Nephron (organoid): ENCODE measurements around the gene DENND1A.

Experiments
- H3K27ac Mint-ChIP-seq, 3 experiments: 2 replicates each; pipeline ENCODE4 v1.8.0; 2020; ENCODE audit warnings: mixed read lengths in 3 of 3, mild to moderate bottlenecking in 2 of 3, moderate library complexity in 1 of 3
- H3K27me3 Mint-ChIP-seq: 2 replicates; pipeline ENCODE4 v1.8.0; 2021; ENCODE audit warnings: low read depth, mild to moderate bottlenecking, moderate library complexity, mixed read lengths
- H3K36me3 Mint-ChIP-seq: 2 replicates; pipeline ENCODE4 v1.8.0; 2020; ENCODE audit warnings: low read depth, mixed read lengths
- H3K4me1 Mint-ChIP-seq: 2 replicates; pipeline ENCODE4 v1.8.0; 2020; ENCODE audit warnings: mixed read lengths
- H3K4me3 Mint-ChIP-seq, 3 experiments: 2 replicates each; pipeline ENCODE4 v1.8.0; 2020; ENCODE audit warnings: mild to moderate bottlenecking in 3 of 3, mixed read lengths in 3 of 3, moderate library complexity in 2 of 3
- H3K9me3 Mint-ChIP-seq: 2 replicates; pipeline ENCODE4 v1.8.0; 2020; ENCODE audit warnings: mixed read lengths
- CTCF ChIP-seq, 3 experiments: fragments of 200-600 bp; sonication (generic); IDR thresholded peaks; one replicate each; pipeline ENCODE4 v1.5.0; 2021; ENCODE audit warnings: antibody characterized with exemption in 3 of 3; ENCODE audit not compliant: unreplicated experiment in 3 of 3

Gene DENND1A

GRCh38 chr9:123465304-123465703 lies 464.6 kb downstream of the DENND1A start:
- TF ChIP-seq CTCF (IDR thresholded peaks at IDR 0.05; ENCODE audit: unreplicated experiment in 3 of 3), result no peak
- H3K36me3 Mint-ChIP-seq, result no peaks in the 10 kb centered on the region
- H3K27ac Mint-ChIP-seq, result no peak overlapping the region
- no peaks in the 10 kb centered on the region for H3K9me3 Mint-ChIP-seq
- no peak overlapping the region for H3K4me3 Mint-ChIP-seq
- H3K27me3 Mint-ChIP-seq, result no peaks in the 10 kb centered on the region
- peaks cover 28% of the 10 kb centered on the region for H3K4me1 Mint-ChIP-seq

- no peak for TF ChIP-seq CTCF (IDR thresholded peaks at IDR 0.05; ENCODE audit: unreplicated experiment in 3 of 3)
- Mint-ChIP-seq H3K4me3 (no peak overlapping the region), H3K4me1 (peaks cover 25% of the 10 kb centered on the region), H3K9me3 (no peaks in the 10 kb centered on the region), H3K27me3 (no peaks in the 10 kb centered on the region), H3K27ac (no peak overlapping the region), H3K36me3 (no peaks in the 10 kb centered on the region)
These were observed 469.8 kb downstream of the DENND1A start for GRCh38 chr9:123460091-123460490.

- Mint-ChIP-seq H3K27ac (peak overlapping the region in 1 of 3 experiments; percentile 1), H3K4me3 (no peak overlapping the region), H3K4me1 (peaks cover 43% of the 10 kb centered on the region), H3K27me3 (no peaks in the 10 kb centered on the region), H3K36me3 (peaks cover 3% of the 10 kb centered on the region), H3K9me3 (no peaks in the 10 kb centered on the region)
- no peak for TF ChIP-seq CTCF (IDR thresholded peaks at IDR 0.05; ENCODE audit: unreplicated experiment in 3 of 3)
These were observed 472.3 kb downstream of the DENND1A start for GRCh38 chr9:123457583-123457982.

GRCh38 chr9:123456011-123456410 lies 473.9 kb downstream of the DENND1A start:
- H3K9me3 Mint-ChIP-seq, result no peaks in the 10 kb centered on the region

GRCh38 chr9:123455187-123455586 lies 474.7 kb downstream of the DENND1A start:
- no peak overlapping the region for H3K27ac Mint-ChIP-seq
- H3K36me3 Mint-ChIP-seq, result peaks cover 16% of the 10 kb centered on the region
- H3K9me3 Mint-ChIP-seq, result no peaks in the 10 kb centered on the region
- no peaks in the 10 kb centered on the region for H3K27me3 Mint-ChIP-seq
- H3K4me1 Mint-ChIP-seq, result peaks cover 51% of the 10 kb centered on the region
- H3K4me3 Mint-ChIP-seq, result no peak overlapping the region
- TF ChIP-seq CTCF (IDR thresholded peaks at IDR 0.05; ENCODE audit: unreplicated experiment in 3 of 3), result no peak

More at GRCh38 chr9:123456011-123456410, 473.9 kb downstream of the DENND1A start:
- Mint-ChIP-seq H3K4me1 (peaks cover 50% of the 10 kb centered on the region), H3K36me3 (peaks cover 16% of the 10 kb centered on the region), H3K27ac (no peak overlapping the region), H3K4me3 (no peak overlapping the region), H3K27me3 (no peaks in the 10 kb centered on the region)
- no peak for TF ChIP-seq CTCF (IDR thresholded peaks at IDR 0.05; ENCODE audit: unreplicated experiment in 3 of 3)

- no peak for TF ChIP-seq CTCF (IDR thresholded peaks at IDR 0.05; ENCODE audit: unreplicated experiment in 3 of 3)
- H3K27me3 Mint-ChIP-seq, result no peaks in the 10 kb centered on the region
- peaks cover 51% of the 10 kb centered on the region for H3K4me1 Mint-ChIP-seq
- no peaks in the 10 kb centered on the region for H3K9me3 Mint-ChIP-seq
- no peak overlapping the region for H3K4me3 Mint-ChIP-seq
- H3K27ac Mint-ChIP-seq, result peak overlapping the region in 1 of 3 experiments; percentile 10
- H3K36me3 Mint-ChIP-seq, result peaks cover 16% of the 10 kb centered on the region
These were observed 475.6 kb downstream of the DENND1A start for GRCh38 chr9:123454361-123454760.
